PFSK-1 (cell line): Measurements from ENCODE around the gene CTIF.

ENCODE experiments used
- FOXP2 ChIP-seq: optimal IDR thresholded peaks from 2 replicates; pipeline ENCODE3; 2011; ENCODE audit warnings: borderline replicate concordance, control low read depth, inconsistent platforms; ENCODE audit not compliant: insufficient read depth; ENCODE audit errors: extremely low read length, extremely low read depth
- POLR2AphosphoS5 ChIP-seq: IDR thresholded peaks from 2 replicates; pipeline ENCODE4 v1.6.1; 2012; ENCODE audit warnings: low read depth, mild to moderate bottlenecking, control low read depth, low read length, moderate library complexity
- REST ChIP-seq, 2 experiments: IDR thresholded peaks; 2 replicates each; pipeline versions ENCODE4 v1.6.1 to v1.8.0; 2011 to 2012; ENCODE audit warnings: low read depth in 2 of 2, low read length in 2 of 2, control low read depth in 1 of 2, inconsistent platforms in 1 of 2, mild to moderate bottlenecking in 1 of 2, moderate library complexity in 1 of 2; ENCODE audit not compliant: insufficient read depth in 1 of 2
- SIN3A ChIP-seq: IDR thresholded peaks from 2 replicates; pipeline ENCODE4 v1.6.1; 2012; ENCODE audit warnings: mild to moderate bottlenecking, low read length, moderate library complexity, borderline replicate concordance; ENCODE audit not compliant: insufficient read depth
- TAF1 ChIP-seq: IDR thresholded peaks from 2 replicates; pipeline ENCODE4 v1.6.1; 2012; ENCODE audit warnings: low read length, control low read depth, borderline replicate concordance; ENCODE audit not compliant: insufficient read depth

Gene CTIF

DNA sequence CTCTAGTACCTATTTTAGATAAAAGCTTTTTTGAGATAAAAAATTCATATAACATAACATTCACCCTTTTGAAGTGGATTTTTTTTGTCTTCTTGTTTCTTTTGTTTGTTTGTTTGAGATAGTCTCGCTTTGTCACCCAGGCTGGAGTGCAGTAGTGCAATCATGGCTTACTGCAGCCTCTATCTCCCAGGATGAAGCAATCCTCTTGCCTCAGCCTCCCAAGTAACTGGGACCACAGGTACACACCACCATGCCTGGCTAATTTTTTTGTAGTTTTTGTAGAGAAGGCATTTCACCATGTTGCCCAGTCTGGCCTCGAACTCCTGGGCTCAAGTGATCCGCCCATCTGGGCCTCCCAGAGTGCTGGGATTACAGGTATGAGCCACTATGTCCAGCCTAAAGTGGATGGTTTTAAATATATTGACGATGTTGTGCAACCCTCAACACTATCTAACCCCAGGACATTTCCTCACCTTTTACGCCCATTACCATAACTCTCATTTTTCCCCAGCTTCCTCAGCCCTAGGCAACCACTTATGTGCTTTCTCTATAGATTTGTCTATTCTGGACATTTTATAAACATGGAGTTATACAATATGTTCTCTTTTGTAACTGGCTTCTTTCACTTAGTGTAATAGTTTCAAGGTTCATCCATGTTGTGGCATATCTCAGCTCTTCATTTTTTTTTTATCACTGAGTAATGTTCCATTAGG, 38.8 kb downstream of the CTIF start:
- TF ChIP-seq POLR2AphosphoS5 (no peak), REST (IDR thresholded peaks at IDR 0.05; ENCODE audit: insufficient read depth in 1 of 2, low read depth in 2 of 2, low read length in 2 of 2) (no peak), SIN3A (no peak), FOXP2 (no peak), TAF1 (no peak)

GRCh38 chr18:48578289-48578688, 39.5 kb downstream of the CTIF start:
- TF ChIP-seq REST (IDR thresholded peaks at IDR 0.05; ENCODE audit: insufficient read depth in 1 of 2, low read depth in 2 of 2, low read length in 2 of 2), result no peak
- TF ChIP-seq POLR2AphosphoS5, result no peak
- no peak for TF ChIP-seq SIN3A
- TF ChIP-seq FOXP2, result no peak

GRCh38 chr18:48580066-48580465, 41.2 kb downstream of the CTIF start:
- TF ChIP-seq FOXP2 (no peak), TAF1 (no peak), POLR2AphosphoS5 (no peak), REST (IDR thresholded peaks at IDR 0.05; ENCODE audit: insufficient read depth in 1 of 2, low read depth in 2 of 2, low read length in 2 of 2) (no peak), SIN3A (no peak)

DNA sequence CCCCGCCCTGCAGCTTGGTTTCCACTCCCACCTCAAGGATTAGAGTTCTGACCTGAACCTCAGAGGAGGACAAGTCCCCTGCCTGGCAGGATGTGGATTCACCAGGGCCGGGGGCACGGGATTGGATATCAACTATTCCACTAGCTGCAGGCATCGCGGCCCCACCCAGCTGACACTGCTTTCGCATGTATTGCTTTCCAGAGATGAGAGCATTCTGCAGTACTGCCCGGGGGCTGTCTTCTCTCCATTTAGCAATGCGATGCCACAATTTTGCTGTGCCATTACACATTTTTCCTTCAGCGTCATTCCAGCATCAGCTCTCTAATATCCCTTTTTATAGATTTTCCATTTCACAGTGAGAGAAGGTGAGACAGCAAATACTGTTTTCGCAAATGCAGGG, 42.0 kb downstream of the CTIF start:
- TF ChIP-seq POLR2AphosphoS5, result no peak
- no peak for TF ChIP-seq TAF1
- no peak for TF ChIP-seq FOXP2
- no peak for TF ChIP-seq REST (IDR thresholded peaks at IDR 0.05; ENCODE audit: insufficient read depth in 1 of 2, low read depth in 2 of 2, low read length in 2 of 2)
- no peak for TF ChIP-seq SIN3A

DNA sequence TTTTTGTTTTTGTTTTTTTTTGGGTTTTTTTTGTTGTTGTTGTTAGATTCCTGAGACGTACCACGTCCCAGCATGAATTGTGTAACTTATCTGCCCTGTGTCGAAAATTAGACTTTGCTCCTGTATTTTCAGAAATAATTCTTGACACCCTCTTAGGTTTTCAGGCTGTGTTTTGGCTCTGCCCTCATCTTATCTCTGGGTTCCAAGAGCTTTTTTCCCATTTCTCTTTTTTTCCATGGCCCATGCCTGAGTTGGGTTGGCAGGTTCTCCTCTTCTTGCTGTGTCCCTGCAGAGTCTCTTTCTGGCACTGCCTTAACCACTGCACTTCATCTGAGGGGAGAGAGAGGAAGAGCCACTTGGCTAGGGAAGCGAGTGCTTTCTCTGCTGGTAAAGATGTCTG, 42.4 kb downstream of the CTIF start:
- TF ChIP-seq SIN3A (no peak), POLR2AphosphoS5 (no peak), FOXP2 (no peak), REST (IDR thresholded peaks at IDR 0.05; ENCODE audit: insufficient read depth in 1 of 2, low read depth in 2 of 2, low read length in 2 of 2) (no peak), TAF1 (no peak)
